CD14-positive monocyte (primary cell): ENCODE results near the gene GAB1. TPM values are rescaled to one million over a fixed set of nuclear protein-coding genes. Genes with fewer than 3 reads are reported as not detected.

Experiments
- DNase-seq, 3 donors: peaks; one replicate each; pipeline ENCODE4 v3.0.0-alpha.2; 2011 to 2022
- H2AFZ ChIP-seq: 2 replicates; pipeline ENCODE4 v1.6.0; 2012; ENCODE audit warnings: mild to moderate bottlenecking, low read depth, low read length, inconsistent platforms; ENCODE audit not compliant: insufficient read depth, poor library complexity, severe bottlenecking
- H3K27ac ChIP-seq, 2 donors: 1 replicate in 1 of 2; 2 replicates in 1 of 2; pipeline ENCODE4 v1.5.1; 2012 to 2013; ENCODE audit warnings: low read length in 2 of 2, control low read depth in 1 of 2, inconsistent platforms in 1 of 2, low read depth in 1 of 2, mild to moderate bottlenecking in 1 of 2
- H3K27me3 ChIP-seq, 2 donors: one replicate each; pipeline versions ENCODE4 v1.6.0 to v1.6.1; 2011 to 2013; ENCODE audit warnings: low read length in 2 of 2; ENCODE audit not compliant: control insufficient read depth in 2 of 2, insufficient read depth in 2 of 2
- H3K36me3 ChIP-seq, 2 donors: replicated peaks in 1 of 2; 1 replicate in 1 of 2; 2 replicates in 1 of 2; pipeline versions ENCODE4 v1.5.1 to v1.6.1; 2012 to 2013; ENCODE audit warnings: low read length in 2 of 2, control low read depth in 1 of 2, inconsistent platforms in 1 of 2, mild to moderate bottlenecking in 1 of 2; ENCODE audit not compliant: insufficient read depth in 2 of 2, control insufficient read depth in 1 of 2
- H3K4me1 ChIP-seq, 2 donors: 1 replicate in 1 of 2; 2 replicates in 1 of 2; pipeline versions ENCODE4 v1.5.1 to v1.6.1; 2012 to 2013; ENCODE audit warnings: low read length in 2 of 2, control low read depth in 1 of 2, inconsistent platforms in 1 of 2, mild to moderate bottlenecking in 1 of 2, moderate library complexity in 1 of 2; ENCODE audit not compliant: insufficient read depth in 2 of 2, control insufficient read depth in 1 of 2
- H3K4me2 ChIP-seq: replicated peaks from 2 replicates; pipeline ENCODE3; 2012; ENCODE audit warnings: low read length, moderate library complexity, mild to moderate bottlenecking; ENCODE audit not compliant: poor library complexity, severe bottlenecking; ENCODE audit errors: extremely low read depth
- H3K4me3 ChIP-seq, 3 experiments: fragments of 200-600 bp in 1 of 3; sonication (generic) in 1 of 3; replicated peaks in 1 of 3; 1 replicate in 2 of 3; 2 replicates in 1 of 3; pipeline ENCODE4 v1.5.1; 2011 to 2013; ENCODE audit warnings: low read length in 3 of 3, mild to moderate bottlenecking in 3 of 3, control low read depth in 2 of 3, low read depth in 2 of 3, inconsistent platforms in 1 of 3, moderate library complexity in 1 of 3
- H3K79me2 ChIP-seq: 2 replicates; pipeline ENCODE4 v1.6.0; 2012; ENCODE audit warnings: mild to moderate bottlenecking, control low read depth, inconsistent platforms, low read length, moderate library complexity; ENCODE audit not compliant: insufficient read depth
- H3K9ac ChIP-seq: 2 replicates; pipeline ENCODE4 v1.6.0; 2017; ENCODE audit warnings: low read length, mild to moderate bottlenecking; ENCODE audit not compliant: insufficient read depth, poor library complexity, severe bottlenecking
- H3K9me3 ChIP-seq, 2 donors: replicated peaks in 1 of 2; 1 replicate in 1 of 2; 2 replicates in 1 of 2; pipeline versions ENCODE4 v1.5.1 to v1.6.1; 2012 to 2013; ENCODE audit warnings: low read length in 2 of 2, control low read depth in 1 of 2; ENCODE audit not compliant: control insufficient read depth in 1 of 2, insufficient read depth in 1 of 2
- H4K20me1 ChIP-seq: 2 replicates; pipeline ENCODE4 v1.6.0; 2012; ENCODE audit warnings: mild to moderate bottlenecking, low read length, control low read depth, moderate library complexity; ENCODE audit not compliant: insufficient read depth
- H3K27ac Mint-ChIP-seq, 7 donors: one replicate each; pipeline ENCODE4 v1.8.0; 2020; ENCODE audit warnings: mild to moderate bottlenecking in 7 of 7, mixed read lengths in 7 of 7, moderate library complexity in 6 of 7, inconsistent platforms in 2 of 7
- H3K27me3 Mint-ChIP-seq, 3 donors: one replicate each; pipeline ENCODE4 v1.8.0; 2021 to 2022; ENCODE audit warnings: low read depth in 3 of 3, mild to moderate bottlenecking in 3 of 3, mixed read lengths in 3 of 3, moderate library complexity in 3 of 3, inconsistent platforms in 1 of 3
- H3K36me3 Mint-ChIP-seq, 2 donors: one replicate each; pipeline ENCODE4 v1.8.0; 2020; ENCODE audit warnings: mixed read lengths in 2 of 2, inconsistent platforms in 1 of 2, mild to moderate bottlenecking in 1 of 2
- H3K4me1 Mint-ChIP-seq: one replicate; pipeline ENCODE4 v1.8.0; 2020; ENCODE audit warnings: mild to moderate bottlenecking, mixed read lengths
- H3K4me3 Mint-ChIP-seq, 2 donors: one replicate each; pipeline ENCODE4 v1.8.0; 2020; ENCODE audit warnings: mild to moderate bottlenecking in 2 of 2, mixed read lengths in 2 of 2, moderate library complexity in 1 of 2
- H3K9me3 Mint-ChIP-seq, 7 donors: one replicate each; pipeline ENCODE4 v1.8.0; 2020 to 2022; ENCODE audit warnings: mixed read lengths in 7 of 7, mild to moderate bottlenecking in 6 of 7, moderate library complexity in 6 of 7, inconsistent platforms in 2 of 7
- WGBS: methylation state at CpG from one replicate; pipeline ENCODE4 v1.1.5; 2013; ENCODE audit warnings: missing lambda C conversion rate; ENCODE audit not compliant: insufficient coverage; 5-methylcytosine and 5-hydroxymethylcytosine counted together
- intact Hi-C, 2 donors: fragments of 100-400 bp; cut with micrococcal nuclease; formaldehyde crosslinking; loops; one replicate each; pipeline versions ENCODE4 v1.15.0 to v1.15.1; 2023
- polyA plus RNA-seq, 3 donors: library from polyadenylated mRNA; depleted of rRNA in 1 of 3; unstranded in 2 of 3; stranded (reverse) in 1 of 3; fragments of 300-500 nt in 2 of 3; fragments of >200 nt in 1 of 3; fragmentation: Illumina TruSeq in 2 of 3; gene quantifications; 1 replicate in 2 of 3; 2 replicates in 1 of 3; pipeline ENCODE4 v1.2.3, GENCODE V29; 2012 to 2021
- TF ChIP-seq, protein P1 (sequence below): fragments of 200-600 bp; IDR thresholded peaks from one replicate; pipeline ENCODE4 v1.8.0; 2022; ENCODE audit warnings: antibody characterized with exemption, mild to moderate bottlenecking

GAB1 gene
- polyA plus RNA-seq, 3 donors, result 0.55 to 7.3 (median 0.69) TPM

DNA sequence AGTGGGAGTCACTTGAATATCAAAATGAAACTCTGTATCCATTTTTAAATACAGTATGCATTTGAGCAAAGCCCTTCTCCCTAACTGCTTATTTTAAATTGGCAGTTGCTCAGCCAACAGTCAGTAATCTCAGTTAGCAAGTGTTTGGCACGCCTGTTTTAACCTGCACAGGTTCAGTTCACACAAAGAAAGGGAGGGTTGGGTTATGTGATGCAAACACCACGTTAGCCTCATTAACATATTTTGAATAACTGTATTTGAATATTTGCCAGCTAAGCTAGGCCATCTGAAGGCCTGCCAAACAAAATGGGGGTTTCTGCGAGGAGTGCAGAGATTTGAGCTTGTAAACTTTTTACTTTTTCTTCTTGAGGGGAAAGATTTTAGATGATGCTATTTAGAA lies 19.8 kb downstream of the GAB1 start:
- no peaks in the 10 kb centered on the region for H3K9me3 Mint-ChIP-seq
- Histone ChIP-seq H3K4me2 (no peak overlapping the region), H3K9ac (no peak overlapping the region), H3K79me2 (peaks cover 32% of the 10 kb centered on the region), H3K27me3 (no peaks in the 10 kb centered on the region), H3K4me3 (no peak overlapping the region), H4K20me1 (peaks cover 45% of the 10 kb centered on the region), H2AFZ (no peak overlapping the region), H3K36me3 (no peaks in the 10 kb centered on the region), H3K4me1 (peaks cover 13 to 24% of the 10 kb centered on the region in 2 donors), H3K27ac (no peak overlapping the region), H3K9me3 (no peaks in the 10 kb centered on the region)
- TF ChIP-seq, protein P1, sequence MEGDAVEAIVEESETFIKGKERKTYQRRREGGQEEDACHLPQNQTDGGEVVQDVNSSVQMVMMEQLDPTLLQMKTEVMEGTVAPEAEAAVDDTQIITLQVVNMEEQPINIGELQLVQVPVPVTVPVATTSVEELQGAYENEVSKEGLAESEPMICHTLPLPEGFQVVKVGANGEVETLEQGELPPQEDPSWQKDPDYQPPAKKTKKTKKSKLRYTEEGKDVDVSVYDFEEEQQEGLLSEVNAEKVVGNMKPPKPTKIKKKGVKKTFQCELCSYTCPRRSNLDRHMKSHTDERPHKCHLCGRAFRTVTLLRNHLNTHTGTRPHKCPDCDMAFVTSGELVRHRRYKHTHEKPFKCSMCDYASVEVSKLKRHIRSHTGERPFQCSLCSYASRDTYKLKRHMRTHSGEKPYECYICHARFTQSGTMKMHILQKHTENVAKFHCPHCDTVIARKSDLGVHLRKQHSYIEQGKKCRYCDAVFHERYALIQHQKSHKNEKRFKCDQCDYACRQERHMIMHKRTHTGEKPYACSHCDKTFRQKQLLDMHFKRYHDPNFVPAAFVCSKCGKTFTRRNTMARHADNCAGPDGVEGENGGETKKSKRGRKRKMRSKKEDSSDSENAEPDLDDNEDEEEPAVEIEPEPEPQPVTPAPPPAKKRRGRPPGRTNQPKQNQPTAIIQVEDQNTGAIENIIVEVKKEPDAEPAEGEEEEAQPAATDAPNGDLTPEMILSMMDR, result no peak
- H3K27me3 Mint-ChIP-seq, result no peaks in the 10 kb centered on the region
- H3K36me3 Mint-ChIP-seq, result peaks cover 5 to 7% of the 10 kb centered on the region in 2 donors
- WGBS, result no CpG with 5 or more reads among the region's 3 CpGs
- H3K4me3 Mint-ChIP-seq, result no peak overlapping the region
- intact Hi-C loops, result no loop called here
- DNase-seq, result no peak
- H3K4me1 Mint-ChIP-seq, result peaks cover 35% of the 10 kb centered on the region
- no peak overlapping the region for H3K27ac Mint-ChIP-seq

DNA sequence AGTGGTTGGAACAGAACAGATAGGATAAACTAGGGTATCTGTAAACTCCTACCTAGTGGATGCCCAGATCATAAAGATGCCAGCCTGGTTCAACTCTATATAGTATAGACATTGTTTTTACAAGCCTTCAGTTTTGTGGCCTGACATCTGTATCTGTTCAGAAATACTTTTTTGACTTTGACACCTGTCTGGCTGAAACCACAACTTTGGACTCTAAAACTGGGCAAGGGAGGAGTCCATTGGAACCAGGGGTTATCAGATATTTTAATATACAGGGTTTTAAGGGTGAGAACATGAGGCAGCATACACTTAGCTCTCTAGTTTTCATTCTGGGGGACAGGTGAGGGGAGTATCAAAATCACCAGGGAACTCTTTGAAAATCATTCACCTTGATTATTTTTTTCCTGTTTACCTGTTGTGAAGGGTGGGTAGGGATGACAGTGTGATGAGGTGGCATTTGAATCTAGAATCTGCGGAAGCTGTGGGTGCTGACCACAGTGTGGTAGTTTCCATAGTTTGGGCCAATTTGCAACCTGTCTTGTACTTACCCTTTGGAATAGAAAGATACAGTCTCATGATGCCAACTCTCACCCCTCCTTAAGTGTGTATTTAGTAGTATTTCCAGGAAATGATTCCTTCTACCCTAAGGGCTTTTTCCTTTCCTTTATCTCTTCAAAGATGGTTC lies 20.6 kb downstream of the GAB1 start:
- H3K4me3 ChIP-seq, result no peak overlapping the region
- DNase-seq, result no peak
- no peaks in the 10 kb centered on the region for H3K9me3 ChIP-seq
- no CpG with 5 or more reads among the region's 1 CpG for WGBS
- TF ChIP-seq, protein P1, result no peak
- peak overlapping the region in 2 of 7 donors; percentile 18 to 44 for H3K27ac Mint-ChIP-seq
- no peak overlapping the region for H3K9ac ChIP-seq
- H3K36me3 Mint-ChIP-seq, result peaks cover 5 to 7% of the 10 kb centered on the region in 2 donors
- intact Hi-C loops, result no loop called here
- peaks cover 40% of the 10 kb centered on the region for H3K79me2 ChIP-seq
- H3K36me3 ChIP-seq, result no peaks in the 10 kb centered on the region
- no peaks in the 10 kb centered on the region for H3K27me3 Mint-ChIP-seq
- no peaks in the 10 kb centered on the region for H3K27me3 ChIP-seq
- H3K27ac ChIP-seq, result no peak overlapping the region
- no peak overlapping the region for H3K4me2 ChIP-seq
- no peak overlapping the region for H3K4me3 Mint-ChIP-seq
- H3K4me1 ChIP-seq, result peaks cover 13 to 24% of the 10 kb centered on the region in 2 donors
- peaks cover 38% of the 10 kb centered on the region for H4K20me1 ChIP-seq
- no peak overlapping the region for H2AFZ ChIP-seq
- no peaks in the 10 kb centered on the region for H3K9me3 Mint-ChIP-seq
- peaks cover 34% of the 10 kb centered on the region for H3K4me1 Mint-ChIP-seq
